WERI-Rb-1 (cell line): ENCODE data around the gene FNDC7.

Experiments used
- DNase-seq: peaks from one replicate; pipeline ENCODE4 v3.0.0-alpha.2; 2020
- H3K27ac ChIP-seq: fragments of 250-450 bp; sonication (Bioruptor Pico); 2 replicates; pipeline ENCODE4 v1.5.1; 2020; ENCODE audit warnings: mild to moderate bottlenecking, moderate library complexity
- H3K27me3 ChIP-seq: fragments of 250-450 bp; sonication (Bioruptor Pico); 2 replicates; pipeline ENCODE4 v1.5.1; 2021; ENCODE audit warnings: mild to moderate bottlenecking, low read depth, moderate library complexity; ENCODE audit not compliant: insufficient read depth, severe bottlenecking
- H3K36me3 ChIP-seq: fragments of 250-450 bp; sonication (Bioruptor Pico); 2 replicates; pipeline ENCODE4 v1.5.1; 2020; ENCODE audit warnings: mild to moderate bottlenecking, moderate library complexity
- H3K4me3 ChIP-seq: 2 replicates; pipeline ENCODE4 v1.5.1; 2011; ENCODE audit warnings: low read depth, mild to moderate bottlenecking, control low read depth, low read length
- H3K9me3 ChIP-seq: fragments of 250-450 bp; sonication (Bioruptor Pico); 2 replicates; pipeline ENCODE4 v1.5.1; 2021; ENCODE audit warnings: mild to moderate bottlenecking, moderate library complexity; ENCODE audit not compliant: severe bottlenecking
- CTCF ChIP-seq: IDR thresholded peaks from 2 replicates; pipeline ENCODE4 v1.5.1; 2011; ENCODE audit warnings: low read depth, mild to moderate bottlenecking, control low read depth, inconsistent platforms, low read length

Gene FNDC7

DNA sequence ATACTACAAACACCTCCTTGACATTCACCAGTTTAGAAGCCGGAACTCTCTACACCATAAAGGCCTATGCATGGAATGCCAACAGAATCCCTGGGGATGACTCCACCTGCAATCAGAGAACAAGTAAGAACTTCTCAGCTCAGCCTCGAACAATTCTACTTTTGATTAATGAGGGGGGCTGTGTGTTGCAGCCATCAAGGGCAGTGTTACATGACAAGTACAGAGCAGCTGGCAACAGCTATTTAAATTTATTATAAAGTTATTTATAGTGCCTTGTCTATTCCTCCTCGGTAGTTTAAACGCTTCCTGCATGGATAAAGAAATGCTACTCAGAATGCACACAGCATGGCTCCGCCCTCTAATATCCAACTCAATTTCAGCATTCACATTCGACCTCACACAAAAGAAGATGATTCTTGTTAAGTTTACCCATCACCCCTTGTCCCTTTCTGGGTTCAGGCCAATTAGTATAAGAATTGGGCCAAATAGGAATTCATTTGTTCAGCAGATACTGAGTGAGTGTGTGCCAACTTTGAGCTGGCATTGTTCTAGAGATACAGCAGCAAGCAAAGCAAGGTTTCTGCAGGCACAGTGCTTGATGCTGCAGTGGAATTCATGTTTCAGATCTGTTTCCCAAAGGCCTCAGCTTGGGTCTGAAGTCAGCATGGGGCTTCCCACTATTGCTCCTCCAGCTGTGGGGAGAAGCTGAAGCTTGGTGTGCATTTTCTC, 6.4 kb downstream of the FNDC7 start:
- TF ChIP-seq CTCF = no peak
- Histone ChIP-seq H3K36me3 (no peaks in the 10 kb centered on the region), H3K4me3 (no peak overlapping the region), H3K9me3 (no peaks in the 10 kb centered on the region), H3K27me3 (no peaks in the 10 kb centered on the region), H3K27ac (no peak overlapping the region)
- DNase-seq = no peak

GRCh38 chr1:108719656-108720435, 7.1 kb downstream of the FNDC7 start:
- Histone ChIP-seq H3K27ac (no peak overlapping the region), H3K36me3 (no peaks in the 10 kb centered on the region), H3K4me3 (no peak overlapping the region), H3K27me3 (no peaks in the 10 kb centered on the region), H3K9me3 (no peaks in the 10 kb centered on the region)
- DNase-seq = no peak
- no peak for TF ChIP-seq CTCF

DNA sequence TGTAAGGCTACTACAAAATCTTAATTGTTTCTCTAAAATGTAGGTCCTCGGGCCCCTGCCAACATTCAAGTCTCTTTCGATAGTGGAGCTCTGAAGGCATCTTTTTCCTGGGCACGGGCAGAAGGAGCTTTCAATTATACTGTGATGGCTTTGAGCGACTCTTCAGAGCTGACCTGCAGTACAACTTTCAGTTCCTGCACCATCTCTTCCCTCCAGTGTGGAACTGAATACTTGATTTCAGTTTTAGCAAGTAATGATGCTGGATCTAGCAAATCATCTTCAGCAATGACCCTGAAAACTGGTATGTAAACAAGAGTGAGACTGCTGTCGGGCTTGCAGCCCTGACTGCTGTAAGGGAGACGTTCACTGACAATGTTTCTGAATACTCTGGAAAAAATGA, 9.6 kb downstream of the FNDC7 start:
- H3K27me3 ChIP-seq = no peaks in the 10 kb centered on the region
- TF ChIP-seq CTCF = no peak
- H3K27ac ChIP-seq = no peak overlapping the region
- no peaks in the 10 kb centered on the region for H3K36me3 ChIP-seq
- no peak overlapping the region for H3K4me3 ChIP-seq
- no peaks in the 10 kb centered on the region for H3K9me3 ChIP-seq
- no peak for DNase-seq

DNA sequence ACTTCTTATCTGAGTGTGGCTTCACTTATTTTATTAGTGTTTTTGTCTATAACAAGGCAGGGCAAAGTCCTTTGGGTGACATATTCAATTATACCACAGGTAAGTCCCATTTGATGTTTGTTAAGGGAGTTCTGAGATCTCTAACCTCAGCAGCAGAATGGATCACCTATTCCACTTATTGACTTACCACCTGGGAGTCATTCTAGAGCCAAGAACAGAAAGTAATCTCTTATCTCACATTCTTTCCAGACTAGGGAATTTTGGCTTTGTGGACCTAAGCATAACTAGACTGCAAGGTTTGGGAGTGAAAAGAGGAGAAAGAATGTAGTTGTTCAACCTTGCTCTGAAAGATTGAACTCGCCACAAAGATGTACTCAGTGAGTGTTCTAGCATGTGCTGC, 13.2 kb downstream of the FNDC7 start:
- no peak for DNase-seq
- TF ChIP-seq CTCF = no peak
- Histone ChIP-seq H3K27ac (no peak overlapping the region), H3K4me3 (no peak overlapping the region), H3K27me3 (no peaks in the 10 kb centered on the region), H3K36me3 (no peaks in the 10 kb centered on the region), H3K9me3 (no peaks in the 10 kb centered on the region)

GRCh38 chr1:108728327-108728923, 15.7 kb downstream of the FNDC7 start:
- H3K9me3 ChIP-seq = no peaks in the 10 kb centered on the region
- no peak for DNase-seq
- H3K27ac ChIP-seq = no peak overlapping the region
- TF ChIP-seq CTCF = no peak
- no peaks in the 10 kb centered on the region for H3K27me3 ChIP-seq
- H3K4me3 ChIP-seq = no peak overlapping the region
- H3K36me3 ChIP-seq = no peaks in the 10 kb centered on the region
